Fibroblast of gingiva (primary cell): Measurements from ENCODE around the gene PRKCB.

ENCODE experiments used
- DNase-seq: peaks from one replicate; pipeline ENCODE4 v3.0.0-alpha.2; 2011; ENCODE audit warnings: low read depth

The PRKCB gene

DNA sequence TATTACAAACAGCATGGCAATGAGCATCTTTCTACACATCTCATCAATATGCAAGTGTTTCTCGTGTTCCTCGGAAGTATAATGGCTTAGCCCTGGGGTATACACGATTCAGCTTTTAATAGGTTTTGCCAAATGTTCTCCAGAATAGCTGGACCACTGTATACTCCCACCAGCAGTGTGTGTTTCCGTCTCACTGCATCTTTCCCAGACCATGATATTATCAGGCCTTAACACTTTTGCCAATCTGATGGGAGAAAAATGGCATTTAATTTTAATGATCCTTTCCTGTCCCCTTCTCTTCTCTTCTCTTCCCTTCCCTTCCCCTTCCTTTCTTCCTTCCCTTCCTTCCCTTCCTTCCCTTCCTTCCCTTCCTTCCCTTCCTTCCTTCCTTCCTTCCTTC is 30.8 kb downstream of the PRKCB start:
- no peak for DNase-seq

DNA sequence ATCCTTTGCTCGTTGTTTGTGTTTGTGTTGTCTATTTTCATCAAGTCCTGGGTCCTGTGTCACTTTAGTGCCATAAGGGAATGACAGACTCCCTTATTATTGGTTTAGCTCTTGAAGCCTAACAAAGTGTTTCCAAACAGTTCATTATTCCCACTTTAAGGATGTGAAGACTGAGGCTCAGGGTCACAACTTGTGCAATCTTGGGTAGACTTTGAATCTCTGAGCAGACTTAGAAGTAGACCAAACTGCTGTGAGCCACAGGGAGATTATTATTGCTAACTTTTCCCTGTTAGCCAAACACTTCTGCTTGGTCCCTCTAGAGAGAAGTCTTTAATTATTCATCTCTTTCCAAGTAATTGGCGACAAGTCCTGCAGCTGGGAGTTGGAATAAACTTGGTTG is 31.8 kb downstream of the PRKCB start:
- no peak for DNase-seq

DNA sequence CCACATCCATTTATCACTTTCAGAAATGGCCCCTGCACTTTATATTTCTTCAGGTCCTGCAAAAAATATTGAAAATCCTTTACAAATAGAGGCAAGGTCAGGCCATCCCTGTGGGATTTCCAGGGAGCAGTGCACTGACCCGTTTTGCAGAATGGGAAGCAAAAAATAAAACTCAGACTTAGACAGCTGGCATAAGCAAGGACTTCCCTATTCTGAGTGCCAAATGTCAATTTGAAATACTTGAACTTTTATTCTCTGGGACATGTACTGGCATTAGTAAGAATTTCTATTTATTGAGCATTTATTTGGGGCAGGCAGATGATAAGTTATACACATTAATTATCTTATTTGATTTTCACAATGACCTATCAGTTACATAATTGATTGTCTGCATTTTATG is 32.4 kb downstream of the PRKCB start:
- no peak for DNase-seq

DNA sequence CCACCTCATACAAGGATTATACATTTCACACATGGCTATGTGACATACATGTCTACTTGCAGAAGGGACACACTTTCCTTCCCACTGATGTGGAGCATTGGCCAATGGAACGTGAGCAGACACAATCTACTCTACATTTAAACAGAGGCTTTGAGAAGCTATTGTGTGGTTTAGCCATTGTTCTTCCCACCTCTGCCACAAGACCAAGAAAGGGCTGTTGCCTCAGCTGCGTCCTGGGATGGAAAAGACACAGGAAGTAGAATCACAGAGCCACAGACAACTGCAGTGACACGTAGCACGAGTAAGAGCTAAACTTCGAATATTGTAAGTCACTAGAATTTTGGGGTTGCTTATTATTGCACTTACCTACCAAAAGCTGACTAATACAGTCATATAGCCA is 33.3 kb downstream of the PRKCB start:
- no peak for DNase-seq

- DNase-seq, result no peak
These were observed 36.1 kb downstream of the PRKCB start for GRCh38 chr16:23871924-23872323.

- no peak for DNase-seq
These were observed 39.0 kb downstream of the PRKCB start for GRCh38 chr16:23874613-23875294.

DNA sequence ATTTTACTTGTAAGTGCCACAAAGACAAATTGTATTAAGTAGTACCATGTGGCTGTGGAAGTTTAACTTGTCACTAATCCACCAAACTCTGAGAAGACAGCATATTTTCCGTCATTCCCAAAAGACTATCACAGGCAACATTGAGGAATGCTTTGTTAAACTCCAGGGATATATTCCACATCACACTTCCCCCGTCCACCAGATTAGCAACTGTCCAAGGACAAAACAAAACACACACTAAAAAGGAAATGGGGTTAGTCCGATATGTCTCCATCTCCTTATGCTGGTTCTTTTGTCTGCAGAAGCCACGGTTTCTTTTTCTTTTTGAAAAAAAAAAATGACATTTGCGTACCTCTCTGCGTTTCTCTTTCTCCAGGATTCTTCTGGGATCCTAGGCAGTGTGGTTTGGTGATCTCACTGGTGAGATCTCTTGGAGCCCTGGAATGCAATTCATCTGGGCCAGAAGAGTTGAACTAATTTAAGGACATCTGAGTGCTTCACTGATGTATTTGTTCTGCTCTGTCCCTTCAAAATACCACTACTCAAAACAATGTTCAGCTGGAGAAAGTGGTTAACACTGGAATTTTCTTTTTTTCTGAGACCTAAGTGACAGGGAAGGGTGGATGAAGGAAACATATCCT is 40.6 kb downstream of the PRKCB start:
- DNase-seq, result no peak

- DNase-seq, result no peak
These were observed 41.6 kb downstream of the PRKCB start for GRCh38 chr16:23877107-23878070.

GRCh38 chr16:23879735-23880373 is 44.1 kb downstream of the PRKCB start:
- no peak for DNase-seq

DNA sequence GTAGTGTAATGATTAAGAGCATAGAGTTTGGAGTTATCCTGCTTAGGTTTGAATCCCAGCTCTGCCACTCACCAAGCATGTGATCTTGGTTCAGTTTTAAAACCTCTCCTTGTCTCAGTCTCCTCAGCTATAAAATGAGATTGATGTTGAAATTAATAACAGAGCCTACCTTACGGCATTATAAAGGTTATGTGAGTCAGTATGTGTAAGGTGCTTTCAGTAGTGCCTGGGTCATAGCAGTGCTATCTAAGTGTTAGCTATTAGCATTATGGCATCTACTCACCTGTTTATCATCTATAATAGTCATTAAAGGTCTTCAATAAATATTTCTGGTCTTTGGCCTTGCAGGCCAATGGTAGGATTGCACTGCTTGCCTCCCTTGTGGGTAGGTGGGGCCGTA is 53.4 kb downstream of the PRKCB start:
- no peak for DNase-seq

DNA sequence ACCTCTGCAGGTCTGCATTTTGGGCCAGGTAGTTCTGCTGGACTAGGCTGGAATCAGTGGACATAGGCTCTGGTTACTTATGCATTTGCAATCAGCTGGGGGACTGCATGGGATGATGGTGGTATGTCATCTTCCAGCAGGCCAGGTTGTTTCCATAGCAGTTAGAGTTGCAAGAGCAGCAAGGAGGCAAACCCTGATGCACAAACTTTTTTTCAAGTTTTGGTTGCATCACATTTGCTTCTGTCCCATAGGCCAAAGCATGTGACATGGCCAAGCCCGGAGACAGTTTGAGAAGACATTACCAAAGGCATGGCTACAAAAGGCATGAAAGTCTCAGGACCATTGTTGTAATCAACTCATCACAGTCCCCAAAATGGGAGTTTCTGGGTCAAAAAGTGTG is 58.2 kb downstream of the PRKCB start:
- no peak for DNase-seq

DNA sequence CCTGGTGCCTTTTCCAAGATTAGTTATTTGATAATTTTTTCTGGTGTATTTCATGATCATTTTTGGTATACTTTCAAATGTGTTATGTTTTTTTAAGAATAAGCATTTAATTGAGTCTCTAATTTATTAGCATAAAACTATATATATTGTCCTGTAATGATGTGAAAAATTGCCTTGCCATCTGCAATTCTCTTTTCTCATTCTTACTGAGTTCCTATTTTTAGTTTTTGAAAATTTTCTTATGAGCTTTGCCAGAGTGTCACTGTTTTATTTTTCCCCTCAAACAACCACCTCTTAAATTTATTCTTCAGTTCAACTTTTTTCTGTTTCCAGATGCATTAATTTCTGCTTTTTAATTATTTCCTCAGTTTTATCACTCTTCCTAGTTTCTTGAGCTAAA is 59.3 kb downstream of the PRKCB start:
- no peak for DNase-seq

DNA sequence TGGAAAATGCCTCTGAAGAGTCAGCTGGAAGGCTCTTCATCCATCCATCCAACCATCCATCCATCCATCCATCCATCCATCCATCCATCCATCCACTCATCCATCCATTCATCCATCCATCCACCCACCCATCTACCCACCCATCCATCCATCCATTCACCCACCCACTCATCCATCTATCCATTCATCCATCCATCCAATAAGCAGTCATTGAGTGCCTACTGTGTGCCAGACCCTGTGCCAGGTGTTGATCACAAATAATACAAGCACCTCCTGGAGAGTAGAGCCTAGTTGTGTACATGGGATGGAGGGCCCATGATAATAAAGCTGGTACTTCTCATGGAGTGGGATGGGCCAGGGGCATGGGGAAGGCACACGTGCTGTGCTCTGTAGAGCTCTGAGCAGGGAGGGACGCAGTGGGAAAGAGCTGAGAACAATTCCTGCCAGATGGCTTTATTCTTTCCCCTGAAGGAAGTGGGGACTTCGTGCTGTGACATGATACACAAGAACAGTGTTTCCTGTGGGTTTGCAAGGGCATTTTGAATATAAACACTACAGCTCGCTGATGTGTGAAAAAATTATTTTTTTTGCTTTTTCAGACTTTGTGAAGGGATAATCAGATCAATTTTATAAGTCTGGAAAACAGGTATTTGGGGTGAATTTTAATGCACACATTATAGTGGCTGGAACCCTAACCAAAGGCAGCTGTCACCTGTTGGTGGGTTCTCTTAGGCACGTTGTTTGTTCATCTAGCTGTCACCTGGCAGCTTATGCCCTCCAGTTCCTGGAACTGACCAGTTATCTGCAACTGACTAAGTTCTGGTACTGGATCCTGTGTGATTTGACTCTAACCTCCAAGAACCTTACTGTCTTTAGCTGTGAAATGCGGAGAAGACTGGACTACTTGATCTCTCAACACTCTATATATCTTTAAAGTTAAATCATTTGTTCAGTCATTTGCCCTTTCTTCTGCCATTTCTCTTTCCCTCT is 61.3 kb downstream of the PRKCB start:
- no peak for DNase-seq

GRCh38 chr16:23898682-23899430 is 63.1 kb downstream of the PRKCB start:
- no peak for DNase-seq

DNA sequence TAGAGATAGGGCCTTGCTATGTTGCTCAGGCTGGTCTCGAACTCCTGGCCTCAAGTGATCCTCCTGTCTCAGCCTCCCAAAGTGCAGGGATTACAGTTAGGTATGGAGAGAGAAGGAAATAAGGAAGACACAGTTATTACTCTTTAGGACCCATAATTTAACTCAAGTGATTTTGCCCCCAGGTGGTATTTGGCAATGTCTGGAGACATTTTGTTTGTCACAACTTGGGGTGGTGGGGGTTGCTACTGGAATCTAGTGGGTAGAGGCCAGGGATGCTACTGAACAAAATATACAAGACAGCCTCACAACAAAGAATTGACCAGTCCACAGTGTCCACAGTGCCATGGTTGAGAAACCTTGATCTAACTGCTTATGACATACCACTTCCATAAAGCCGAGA is 64.1 kb downstream of the PRKCB start:
- DNase-seq, result no peak

DNA sequence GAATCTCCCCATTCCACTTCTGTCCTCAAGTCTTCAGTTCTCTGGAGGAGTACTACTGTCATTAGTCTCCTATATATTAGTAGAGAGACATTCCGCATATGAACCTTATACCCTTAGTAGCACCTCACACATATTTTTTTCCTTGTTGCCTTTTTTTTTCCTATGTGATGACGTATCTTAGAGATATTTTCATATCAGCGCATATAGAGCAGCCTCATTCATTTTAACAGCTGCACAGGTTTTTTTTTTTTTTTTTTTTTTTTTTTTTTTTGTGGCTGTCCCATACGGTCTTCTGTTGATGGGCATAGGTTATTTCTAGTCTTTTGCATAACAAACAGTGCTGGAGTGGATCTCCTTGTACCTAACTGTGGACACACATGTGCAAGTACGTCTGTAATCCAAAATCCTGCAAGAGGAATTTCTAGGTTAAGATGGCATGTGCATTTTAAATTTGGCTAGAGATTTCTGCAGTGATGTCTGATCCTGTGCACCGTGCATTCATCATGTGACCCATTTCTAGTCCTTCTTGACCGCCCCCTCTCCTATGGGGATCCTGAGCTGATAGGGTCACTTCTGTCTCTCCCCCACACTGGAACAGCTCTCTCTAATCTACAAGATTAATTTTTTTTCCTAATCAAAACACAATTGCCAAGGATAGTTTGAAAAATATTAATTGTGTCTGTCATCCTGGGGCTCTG is 64.8 kb downstream of the PRKCB start:
- DNase-seq, result no peak

DNA sequence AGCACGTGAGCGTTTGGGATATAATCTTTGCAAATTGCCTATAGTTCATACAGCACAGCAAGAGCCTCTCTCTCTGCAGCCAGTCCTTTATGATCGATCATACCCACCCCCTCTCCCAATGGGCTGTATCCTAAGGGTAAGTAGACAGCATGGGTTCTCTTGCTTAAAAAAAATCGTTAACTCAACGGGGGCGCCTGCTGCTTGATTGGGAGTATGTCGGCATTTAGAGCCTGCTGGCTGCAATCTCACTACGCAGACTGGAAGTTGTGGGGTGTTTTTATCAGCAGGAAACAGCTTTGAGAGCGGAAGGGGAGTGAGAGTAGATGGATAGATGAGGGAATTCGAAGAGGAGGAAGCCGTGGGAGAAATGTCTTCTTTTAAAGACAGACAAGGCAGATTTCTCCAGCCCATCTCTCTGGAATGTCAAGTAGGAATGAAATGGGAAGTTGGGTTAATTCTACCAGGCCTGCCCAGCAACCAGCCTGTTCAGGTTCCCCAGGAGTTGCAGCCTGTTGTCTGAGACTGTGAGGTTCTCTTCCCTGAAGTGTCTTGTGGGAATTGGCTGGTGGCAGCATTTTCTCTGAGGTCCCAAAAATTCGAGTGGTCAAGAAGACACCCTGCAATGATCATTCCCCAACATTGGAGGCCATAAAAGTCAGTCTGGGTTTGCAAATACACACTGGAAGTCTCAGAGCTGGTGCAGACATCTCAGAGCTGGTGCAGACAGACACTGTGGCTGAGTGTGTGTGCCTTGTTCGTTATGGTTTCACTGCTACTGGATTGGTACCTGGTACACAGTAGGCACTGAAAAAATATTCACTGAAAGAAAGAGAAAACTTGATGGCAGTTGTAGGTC is 65.6 kb downstream of the PRKCB start:
- DNase-seq, result no peak

DNA sequence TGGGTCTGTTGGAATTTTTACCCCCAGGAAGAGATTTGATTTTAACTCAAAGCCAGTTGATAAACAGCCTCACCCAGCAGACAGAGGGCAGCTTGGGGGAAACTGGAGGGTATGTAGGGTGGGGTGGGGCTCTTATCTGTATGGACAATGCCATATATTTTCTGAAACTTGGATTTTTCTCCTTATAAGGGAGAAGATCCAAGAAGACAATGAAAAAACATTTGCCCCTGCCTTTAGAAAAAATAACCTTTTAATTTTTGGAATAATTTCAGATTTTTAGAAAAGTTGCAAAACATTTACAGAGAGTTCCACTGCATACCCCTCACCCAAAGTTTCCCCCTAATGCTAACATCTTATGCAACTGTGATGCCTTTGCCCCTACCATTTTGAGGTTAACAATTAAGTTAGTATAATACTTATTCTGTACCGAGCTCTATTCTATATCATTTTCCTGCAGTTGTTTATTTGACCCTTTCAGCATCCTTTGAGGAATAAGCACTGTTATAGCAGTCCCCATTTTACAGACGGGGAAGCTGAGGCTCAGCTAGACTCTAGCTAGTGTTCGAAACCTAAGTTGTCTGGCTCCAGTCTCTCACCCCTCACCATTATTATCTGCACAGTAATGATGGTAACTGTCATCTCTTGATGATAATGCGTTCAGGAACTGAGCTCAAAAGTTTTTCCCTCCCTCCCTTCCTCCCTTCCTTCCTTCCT is 66.4 kb downstream of the PRKCB start:
- no peak for DNase-seq
